ENCODE results near the gene IQGAP1. TPM values are rescaled to one million over a fixed set of nuclear protein-coding genes. Genes with fewer than 3 reads are reported as not detected.

IQGAP1 gene
- total and polyA plus RNA-seq, 2 donors (not counting 1 experiment from before 2014, with no cell fraction given), result 222 to 270 TPM

DNA sequence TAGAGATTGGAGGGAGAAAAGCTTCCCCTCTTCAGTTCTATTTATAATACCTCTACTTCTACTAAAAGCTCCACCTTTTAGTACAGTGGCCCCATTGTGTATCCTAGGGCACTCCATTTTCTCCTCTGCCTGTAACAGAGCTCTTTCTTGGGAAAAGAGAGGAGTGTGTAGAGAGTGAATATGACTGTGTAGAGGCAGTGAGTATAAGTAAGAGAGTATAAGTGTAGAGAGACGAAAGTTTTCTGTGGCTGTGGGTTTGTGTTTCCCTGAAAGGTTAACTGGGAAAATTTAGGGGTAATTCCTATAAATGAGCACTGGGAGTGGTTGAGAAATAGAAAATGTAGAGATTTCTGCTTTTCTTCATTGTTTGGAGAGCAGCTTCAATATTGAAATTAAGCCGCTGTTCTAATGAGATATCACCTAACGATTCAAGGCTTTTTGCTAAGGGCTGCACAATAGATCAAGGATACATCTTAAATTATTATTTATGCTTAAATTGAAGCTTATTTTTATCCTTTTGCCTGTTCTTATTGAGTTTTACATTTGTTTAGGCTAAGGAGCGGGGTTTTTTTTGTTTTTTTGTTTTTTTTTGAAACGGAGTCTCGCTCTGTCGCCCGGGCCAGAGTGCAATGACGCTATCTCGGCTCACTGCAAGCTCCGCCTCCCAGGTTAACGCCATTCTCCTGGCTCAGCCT is 6.9 kb downstream of the IQGAP1 start:
- Histone ChIP-seq H4K20me1 (ENCODE audit: control insufficient read depth, extremely low read depth, insufficient read depth, low read length) (no peaks in the 10 kb centered on the region), H3K27me3 (ENCODE audit: control insufficient read depth, insufficient read depth, low read length) (no peaks in the 10 kb centered on the region), H3K4me1 (ENCODE audit: control insufficient read depth, extremely low read depth, insufficient read depth, low read length) (peaks cover 2% of the 10 kb centered on the region), H3K9ac (ENCODE audit: insufficient read depth, low read length) (no peak overlapping the region), H2AFZ (ENCODE audit: low read length) (no peak overlapping the region), H3K36me3 (ENCODE audit: control insufficient read depth, insufficient read depth, low read length) (peaks cover 5% of the 10 kb centered on the region), H3K79me2 (ENCODE audit: control insufficient read depth, insufficient read depth, low read length) (peaks cover 93% of the 10 kb centered on the region), H3K4me3 (replicated peaks in 1 of 4; ENCODE audit: control extremely low read depth in 1 of 4, insufficient read depth in 1 of 4, low read depth in 3 of 4, low read length in 4 of 4) (no peak overlapping the region), H3K9me3 (ENCODE audit: control insufficient read depth, insufficient read depth, low read depth, low read length) (no peaks in the 10 kb centered on the region), H3K4me2 (ENCODE audit: extremely low read depth, insufficient read depth, low read length) (no peak overlapping the region), H3K27ac (ENCODE audit: insufficient read depth, low read length) (no peak overlapping the region)
- DNase-seq (ENCODE audit: low read depth in 2 of 2), result no peak
- TF ChIP-seq CTCF (conservative IDR thresholded peaks at IDR 0.05 in 1 of 2, IDR thresholded peaks at IDR 0.05 in 1 of 2; ENCODE audit: low read depth in 1 of 2, low read length in 2 of 2) (no peak), EZH2 (IDR thresholded peaks at IDR 0.05; ENCODE audit: low read length, missing control alignments) (no peak)

DNA sequence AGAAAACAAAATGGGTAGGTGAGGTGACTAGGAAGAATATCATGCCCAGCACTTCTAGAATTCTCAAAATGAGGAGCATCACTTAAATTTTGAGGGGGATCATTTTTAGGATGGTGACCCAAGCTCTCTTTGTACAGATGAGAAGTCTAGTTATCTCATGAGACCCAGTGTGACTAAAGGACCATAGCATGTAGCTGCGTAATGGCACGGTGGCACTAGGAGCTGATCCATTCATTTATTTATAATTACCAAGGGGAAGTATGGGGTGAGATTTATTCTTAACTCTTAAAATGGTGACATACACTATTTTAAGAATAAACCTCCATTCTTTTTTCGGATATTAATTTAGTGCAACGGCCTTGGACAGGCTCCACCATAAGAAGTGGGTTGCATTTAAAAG is 8.3 kb downstream of the IQGAP1 start:
- no peaks in the 10 kb centered on the region for H3K9me3 ChIP-seq (ENCODE audit: control insufficient read depth, insufficient read depth, low read depth, low read length)
- no peak for TF ChIP-seq EZH2 (IDR thresholded peaks at IDR 0.05; ENCODE audit: low read length, missing control alignments)
- no peak overlapping the region for H3K4me3 ChIP-seq (replicated peaks in 1 of 4; ENCODE audit: control extremely low read depth in 1 of 4, insufficient read depth in 1 of 4, low read depth in 3 of 4, low read length in 4 of 4)
- H2AFZ ChIP-seq (ENCODE audit: low read length), result no peak overlapping the region
- H3K27me3 ChIP-seq (ENCODE audit: control insufficient read depth, insufficient read depth, low read length), result no peaks in the 10 kb centered on the region
- no peak for DNase-seq (ENCODE audit: low read depth in 2 of 2)
- H3K9ac ChIP-seq (ENCODE audit: insufficient read depth, low read length), result no peak overlapping the region
- peaks cover 92% of the 10 kb centered on the region for H3K79me2 ChIP-seq (ENCODE audit: control insufficient read depth, insufficient read depth, low read length)
- H4K20me1 ChIP-seq (ENCODE audit: control insufficient read depth, extremely low read depth, insufficient read depth, low read length), result no peaks in the 10 kb centered on the region
- peaks cover 11% of the 10 kb centered on the region for H3K4me1 ChIP-seq (ENCODE audit: control insufficient read depth, extremely low read depth, insufficient read depth, low read length)
- H3K27ac ChIP-seq (ENCODE audit: insufficient read depth, low read length), result no peak overlapping the region
- peaks cover 1% of the 10 kb centered on the region for H3K36me3 ChIP-seq (ENCODE audit: control insufficient read depth, insufficient read depth, low read length)
- H3K4me2 ChIP-seq (ENCODE audit: extremely low read depth, insufficient read depth, low read length), result no peak overlapping the region

DNA sequence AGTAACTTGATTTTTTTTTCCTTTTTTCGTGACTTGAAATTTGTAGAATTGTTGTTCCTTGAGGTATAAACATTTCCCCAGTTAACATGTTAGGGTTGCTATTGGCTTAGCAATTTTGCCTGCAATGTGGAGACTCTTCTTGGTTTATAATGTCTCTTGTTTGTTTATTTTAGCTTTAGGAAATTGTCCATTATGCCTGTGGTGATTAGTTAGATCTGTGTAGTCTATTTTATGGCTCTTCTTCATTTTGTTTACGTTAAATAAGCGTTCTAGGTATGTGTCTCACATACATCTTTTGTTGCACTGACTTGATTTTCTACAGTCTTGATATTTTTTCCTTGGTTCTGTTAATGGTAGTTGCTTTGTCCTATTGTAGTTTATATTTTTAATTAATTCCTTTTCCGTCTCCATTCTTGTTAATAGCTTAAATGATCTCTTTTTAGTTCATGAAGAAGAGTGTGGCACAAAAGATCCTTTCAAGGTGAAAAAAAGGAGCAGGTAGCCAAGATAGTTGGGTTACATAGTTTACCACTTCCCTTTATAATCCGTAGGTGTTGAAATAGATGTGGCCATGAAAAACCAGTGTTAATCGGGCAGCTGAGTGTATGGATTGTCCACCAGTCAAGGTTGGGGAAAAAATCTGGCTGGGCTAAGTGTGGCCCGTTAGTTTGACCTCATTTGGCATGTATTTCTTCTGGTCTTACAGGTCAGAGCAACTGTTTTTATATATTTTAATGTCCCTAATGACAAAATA is 12.1 kb downstream of the IQGAP1 start:
- DNase-seq (ENCODE audit: low read depth in 2 of 2), result peak in 1 of 2 donors; percentile 20
- peak overlapping the region in 3 of 4 experiments; percentile 13 to 24 (median 17) for H3K4me3 ChIP-seq (replicated peaks in 1 of 4; ENCODE audit: control extremely low read depth in 1 of 4, insufficient read depth in 1 of 4, low read depth in 3 of 4, low read length in 4 of 4)
- no peak overlapping the region for H2AFZ ChIP-seq (ENCODE audit: low read length)
- peaks cover 25% of the 10 kb centered on the region for H3K4me1 ChIP-seq (ENCODE audit: control insufficient read depth, extremely low read depth, insufficient read depth, low read length)
- peak overlapping the region; percentile 95 for H3K4me2 ChIP-seq (ENCODE audit: extremely low read depth, insufficient read depth, low read length)
- no peaks in the 10 kb centered on the region for H3K9me3 ChIP-seq (ENCODE audit: control insufficient read depth, insufficient read depth, low read depth, low read length)
- peaks cover 1% of the 10 kb centered on the region for H3K36me3 ChIP-seq (ENCODE audit: control insufficient read depth, insufficient read depth, low read length)
- no peaks in the 10 kb centered on the region for H3K27me3 ChIP-seq (ENCODE audit: control insufficient read depth, insufficient read depth, low read length)
- H3K79me2 ChIP-seq (ENCODE audit: control insufficient read depth, insufficient read depth, low read length), result peaks cover 89% of the 10 kb centered on the region
- TF ChIP-seq CTCF (conservative IDR thresholded peaks at IDR 0.05 in 1 of 2, IDR thresholded peaks at IDR 0.05 in 1 of 2; ENCODE audit: low read depth in 1 of 2, low read length in 2 of 2), result no peak
- no peaks in the 10 kb centered on the region for H4K20me1 ChIP-seq (ENCODE audit: control insufficient read depth, extremely low read depth, insufficient read depth, low read length)
- peak overlapping the region; percentile 35 for H3K9ac ChIP-seq (ENCODE audit: insufficient read depth, low read length)
- H3K27ac ChIP-seq (ENCODE audit: insufficient read depth, low read length), result peak overlapping the region; percentile 98
